Measurements from ENCODE around the gene CFAP45. TPM values are rescaled to one million over a fixed set of nuclear protein-coding genes. Genes with fewer than 3 reads are reported as not detected.

Gene CFAP45
- total RNA-seq, 5 donors from 2014 or later (not counting 1 experiment from before 2014, with no cell fraction given): 1.2 to 4.7 (median 1.5) TPM

GRCh38 chr1:159925719-159926078, 25.7 kb upstream of the CFAP45 start:
- 16% methylated on average over 5 of the region's 7 CpGs for WGBS (ENCODE audit: insufficient coverage)
- Histone ChIP-seq H3K27me3 (replicated peaks in 1 of 2; ENCODE audit: control insufficient read depth in 2 of 2, extremely low read depth in 1 of 2, insufficient read depth in 2 of 2, low read length in 1 of 2) (no peaks in the 10 kb centered on the region), H3K9me3 (no peaks in the 10 kb centered on the region), H3K27ac (ENCODE audit: low read length) (peak overlapping the region; percentile 99), H3K36me3 (ENCODE audit: control insufficient read depth in 2 of 2, extremely low read depth in 1 of 2, insufficient read depth in 1 of 2, low read length in 1 of 2) (peaks cover 0 to 10% of the 10 kb centered on the region in 2 donors), H3K4me1 (ENCODE audit: control insufficient read depth in 1 of 2, extremely low read depth in 1 of 2, insufficient read depth in 2 of 2, low read length in 2 of 2) (peaks cover 21 to 47% of the 10 kb centered on the region in 2 experiments), H3K4me3 (ENCODE audit: control insufficient read depth in 1 of 2, extremely low read depth in 1 of 2, low read length in 1 of 2) (peak overlapping the region; percentile 71 to 91)
- DNase-seq: peak in 4 of 35 experiments; percentile 23 to 41 (median 26)
- peak; percentile 2 to 21 (median 10) for ATAC-seq (replicated peaks in 1 of 4)
- no peaks in the 10 kb centered on the region for H3K9me3 Mint-ChIP-seq
- no peaks in the 10 kb centered on the region for H3K27me3 Mint-ChIP-seq
- H3K27ac Mint-ChIP-seq: peak overlapping the region; percentile 97 to 98
- ChIA-PET CTCF (interaction anchor here (0.6 to 1.3 kb wide), 3 partner anchors 33 to 398 kb away, joined by 3 to 6 read pairs (median 5); partner anchors contain the start of gene DUSP23 (in 1 of the 2)), POLR2A (interaction anchor here (1.1 to 3.2 kb wide), 6 partner anchors 9 to 337 kb away, joined by 3 to 16 read pairs (median 6); partner anchors contain the start of gene DCAF8 (in 1 of the 2))
- H3K4me1 Mint-ChIP-seq: peaks cover 41 to 55% (median 46%) of the 10 kb centered on the region in 3 donors
- peak overlapping the region; percentile 89 to 96 (median 91) for H3K4me3 Mint-ChIP-seq
- peaks cover 17% of the 10 kb centered on the region for H3K36me3 Mint-ChIP-seq

GRCh38 chr1:159924791-159925718, 25.1 kb upstream of the CFAP45 start, which contains the start of gene TAGLN2:
Gene TAGLN2, minus strand, starts transcription at chr1:159925507. Its CDS starts 4,998 bp downstream, at chr1:159920509.
- CTCF ChIA-PET: interaction anchor here (0.5 to 1.4 kb wide), 6 partner anchors 32 to 399 kb away, joined by 3 to 6 read pairs (median 4); partner anchors contain the start of gene DUSP23 (in 1 of the 2)
- Mint-ChIP-seq H3K4me3 (peak within 1 kb of the TSS; percentile 89 to 96 (median 91)), H3K27me3 (no peaks in the 10 kb centered on the region), H3K4me1 (peaks cover 47 to 61% (median 52%) of the 10 kb centered on the region in 3 donors), H3K9me3 (no peaks in the 10 kb centered on the region), H3K36me3 (peaks cover 22% of the 10 kb centered on the region), H3K27ac (peak within 1 kb of the TSS; percentile 97 to 100)
- DNase-seq (peak; percentile 74 to 93 (median 86)), ATAC-seq (replicated peaks in 1 of 4) (peak; percentile 56 to 77 (median 76))
- no peaks in the 10 kb centered on the region for H3K9me3 ChIP-seq
- POLR2A ChIA-PET: interaction anchor here (0.7 to 3.2 kb wide), 14 partner anchors 8 to 848 kb away, joined by 3 to 18 read pairs (median 6); partner anchors contain the start of genes AIM2 (in 1 of the 2), DCAF8 (in 1 of the 2) and DUSP23 (in 1 of the 2)
- no peaks in the 10 kb centered on the region for H3K27me3 ChIP-seq (replicated peaks in 1 of 2; ENCODE audit: control insufficient read depth in 2 of 2, extremely low read depth in 1 of 2, insufficient read depth in 2 of 2, low read length in 1 of 2)
- peak within 1 kb of the TSS; percentile 71 to 91 for H3K4me3 ChIP-seq (ENCODE audit: control insufficient read depth in 1 of 2, extremely low read depth in 1 of 2, low read length in 1 of 2)
- under 1% methylated on average over 58 of the region's 58 CpGs for WGBS (ENCODE audit: insufficient coverage)
- H3K4me1 ChIP-seq (ENCODE audit: control insufficient read depth in 1 of 2, extremely low read depth in 1 of 2, insufficient read depth in 2 of 2, low read length in 2 of 2): peaks cover 21 to 53% of the 10 kb centered on the region in 2 experiments
- H3K27ac ChIP-seq (ENCODE audit: low read length): peak within 1 kb of the TSS; percentile 99
- H3K36me3 ChIP-seq (ENCODE audit: control insufficient read depth in 2 of 2, extremely low read depth in 1 of 2, insufficient read depth in 1 of 2, low read length in 1 of 2): peaks cover 0 to 17% of the 10 kb centered on the region in 2 donors

GRCh38 chr1:159924025-159924790, 24.2 kb upstream of the CFAP45 start:
- Mint-ChIP-seq H3K4me3 (peak overlapping the region; percentile 89 to 96 (median 91)), H3K9me3 (no peaks in the 10 kb centered on the region)

GRCh38 chr1:159923203-159924024, 23.4 kb upstream of the CFAP45 start:
- peak overlapping the region; percentile 96 to 100 for H3K27ac Mint-ChIP-seq

More at GRCh38 chr1:159924025-159924790, 24.2 kb upstream of the CFAP45 start:
- H3K27ac Mint-ChIP-seq: peak overlapping the region; percentile 97 to 100
- peak; percentile 13 to 88 (median 70) for DNase-seq
- no peaks in the 10 kb centered on the region for H3K27me3 Mint-ChIP-seq
- Histone ChIP-seq H3K4me1 (ENCODE audit: control insufficient read depth in 1 of 2, extremely low read depth in 1 of 2, insufficient read depth in 2 of 2, low read length in 2 of 2) (peaks cover 21 to 62% of the 10 kb centered on the region in 2 experiments), H3K27ac (ENCODE audit: low read length) (peak overlapping the region; percentile 99), H3K27me3 (replicated peaks in 1 of 2; ENCODE audit: control insufficient read depth in 2 of 2, extremely low read depth in 1 of 2, insufficient read depth in 2 of 2, low read length in 1 of 2) (no peaks in the 10 kb centered on the region), H3K36me3 (ENCODE audit: control insufficient read depth in 2 of 2, extremely low read depth in 1 of 2, insufficient read depth in 1 of 2, low read length in 1 of 2) (peaks cover 0 to 25% of the 10 kb centered on the region in 2 donors), H3K9me3 (no peaks in the 10 kb centered on the region), H3K4me3 (ENCODE audit: control insufficient read depth in 1 of 2, extremely low read depth in 1 of 2, low read length in 1 of 2) (peak overlapping the region; percentile 71 to 91)
- POLR2A ChIA-PET: interaction anchor here (0.5 to 3.2 kb wide), 21 partner anchors 8 to 848 kb away, joined by 3 to 18 read pairs (median 4); partner anchors contain the start of genes AIM2 (in 1 of the 2), DCAF8 (in 1 of the 2) and DUSP23 (in 1 of the 2)
- 2% methylated on average over 20 of the region's 31 CpGs for WGBS (ENCODE audit: insufficient coverage)
- H3K4me1 Mint-ChIP-seq: peaks cover 56 to 69% (median 61%) of the 10 kb centered on the region in 3 donors
- CTCF ChIA-PET: interaction anchor here (0.7 to 1.4 kb wide), 8 partner anchors 9 to 143 kb away, joined by 3 to 6 read pairs (median 4); partner anchors contain the start of gene DUSP23 (in 1 of the 2)
- ATAC-seq (replicated peaks in 1 of 4): peak; percentile 13 to 57 (median 30)
- H3K36me3 Mint-ChIP-seq: peaks cover 27% of the 10 kb centered on the region

More at GRCh38 chr1:159923203-159924024, 23.4 kb upstream of the CFAP45 start:
- H3K4me3 ChIP-seq (ENCODE audit: control insufficient read depth in 1 of 2, extremely low read depth in 1 of 2, low read length in 1 of 2): peak overlapping the region; percentile 71 to 91
- no peaks in the 10 kb centered on the region for H3K9me3 Mint-ChIP-seq
- H3K36me3 Mint-ChIP-seq: peaks cover 32% of the 10 kb centered on the region
- peaks cover 21 to 69% of the 10 kb centered on the region in 2 experiments for H3K4me1 ChIP-seq (ENCODE audit: control insufficient read depth in 1 of 2, extremely low read depth in 1 of 2, insufficient read depth in 2 of 2, low read length in 2 of 2)
- ChIA-PET POLR2A (interaction anchor here (0.5 to 3.2 kb wide), 21 partner anchors 8 to 343 kb away, joined by 3 to 18 read pairs (median 5); partner anchors contain the start of genes DCAF8 (in 1 of the 2) and DUSP23 (in 1 of the 2)), CTCF (interaction anchor here (0.7 to 1.4 kb wide), 7 partner anchors 9 to 143 kb away, joined by 3 to 6 read pairs (median 5); partner anchors contain the start of gene DUSP23 (in 1 of the 2))
- H3K9me3 ChIP-seq: no peaks in the 10 kb centered on the region
- peak; percentile 53 to 72 (median 56) for ATAC-seq (replicated peaks in 1 of 4)
- peak overlapping the region; percentile 99 for H3K27ac ChIP-seq (ENCODE audit: low read length)
- H3K27me3 Mint-ChIP-seq: no peaks in the 10 kb centered on the region
- H3K27me3 ChIP-seq (replicated peaks in 1 of 2; ENCODE audit: control insufficient read depth in 2 of 2, extremely low read depth in 1 of 2, insufficient read depth in 2 of 2, low read length in 1 of 2): no peaks in the 10 kb centered on the region
- 0% methylated on average over 12 of the region's 20 CpGs for WGBS (ENCODE audit: insufficient coverage)
- DNase-seq: peak; percentile 56 to 97 (median 94)
- peak overlapping the region; percentile 89 to 96 (median 91) for H3K4me3 Mint-ChIP-seq
- peaks cover 60 to 75% (median 67%) of the 10 kb centered on the region in 3 donors for H3K4me1 Mint-ChIP-seq
- peaks cover 0 to 33% of the 10 kb centered on the region in 2 donors for H3K36me3 ChIP-seq (ENCODE audit: control insufficient read depth in 2 of 2, extremely low read depth in 1 of 2, insufficient read depth in 1 of 2, low read length in 1 of 2)

Measured in T-cell (primary cell).